NCI-H1048 (cell line): ENCODE results near the gene GPR153.
"Not testable (repeated sequence)": the region's sequence is repeated elsewhere in the genome, so short reads cannot be mapped to it uniquely, and the experiment has no call there.

ENCODE experiments used
- DNase-seq: peaks from one replicate; lab custom pipeline; 2025; lab: John Stamatoyannopoulos, UW

The GPR153 gene

GRCh38 chr1:6233376-6233775 lies 27.5 kb downstream of the GPR153 start:
- no peak for DNase-seq

- DNase-seq: no peak
Measured at GRCh38 chr1:6225651-6226050, 35.2 kb downstream of the GPR153 start.

- no peak for DNase-seq
Measured at GRCh38 chr1:6224718-6225117, 36.2 kb downstream of the GPR153 start.

- DNase-seq: no peak
Measured at GRCh38 chr1:6223617-6224016, 37.3 kb downstream of the GPR153 start.

GRCh38 chr1:6222636-6223035 lies 38.3 kb downstream of the GPR153 start:
- DNase-seq: no peak

- DNase-seq: no peak
Measured at GRCh38 chr1:6221210-6221784, 39.6 kb downstream of the GPR153 start.

- no peak for DNase-seq
Measured at GRCh38 chr1:6220236-6220635, 40.7 kb downstream of the GPR153 start.

GRCh38 chr1:6219641-6220040 lies 41.3 kb downstream of the GPR153 start:
- not testable (repeated sequence) for DNase-seq

- DNase-seq: no peak
Measured at GRCh38 chr1:6218375-6219164, 42.3 kb downstream of the GPR153 start.

- no peak for DNase-seq
Measured at GRCh38 chr1:6212193-6212959, 48.5 kb downstream of the GPR153 start.

- DNase-seq: no peak
Measured at GRCh38 chr1:6211731-6212130, 49.2 kb downstream of the GPR153 start.

- DNase-seq: no peak
Measured at GRCh38 chr1:6210591-6211355, 50.1 kb downstream of the GPR153 start.

- no peak for DNase-seq
Measured at GRCh38 chr1:6209661-6210580, 51.0 kb downstream of the GPR153 start.

- no peak for DNase-seq
Measured at GRCh38 chr1:6208723-6209660, 51.9 kb downstream of the GPR153 start.

GRCh38 chr1:6207921-6208320 lies 53.0 kb downstream of the GPR153 start:
- no peak for DNase-seq

- DNase-seq: no peak
Measured at GRCh38 chr1:6207075-6207885, 53.6 kb downstream of the GPR153 start.

- no peak for DNase-seq
Measured at GRCh38 chr1:6206520-6206855, 54.4 kb downstream of the GPR153 start.

- DNase-seq: no peak
Measured at GRCh38 chr1:6205849-6206519, 54.9 kb downstream of the GPR153 start, which contains the start of gene RNF207. TSS of gene RNF207 (plus strand) at chr1:6206119. CDS start at chr1:6206536, 417 bp downstream.

GRCh38 chr1:6202256-6202655 lies 58.6 kb downstream of the GPR153 start:
- no peak for DNase-seq
